Skeletal muscle cell (primary cell): Measurements from ENCODE around the gene FNDC3A.

Experiments used
- DNase-seq: peaks from one replicate; pipeline ENCODE4 v3.0.0-alpha.2; 2010; ENCODE audit warnings: low read depth
- H3K4me3 ChIP-seq: 2 replicates; pipeline ENCODE4 v1.5.1; 2011; ENCODE audit warnings: low read depth, mild to moderate bottlenecking, control low read depth, low read length, moderate library complexity

The FNDC3A gene

GRCh38 chr13:48975856-48976575 is at the start of gene FNDC3A:
Gene FNDC3A, plus strand, starts transcription at chr13:48975912. Its CDS starts 30,279 bp downstream, at chr13:49006191.
- H3K4me3 ChIP-seq, result peak within 1 kb of the TSS; percentile 83
- DNase-seq, result peak; percentile 39

GRCh38 chr13:48928757-48929430 is 46.8 kb upstream of the FNDC3A start:
- DNase-seq, result no peak
- H3K4me3 ChIP-seq, result no peak overlapping the region

GRCh38 chr13:48930918-48931317 is 44.8 kb upstream of the FNDC3A start:
- DNase-seq, result no peak
- H3K4me3 ChIP-seq, result no peak overlapping the region

GRCh38 chr13:48938308-48938943 is 37.3 kb upstream of the FNDC3A start:
- H3K4me3 ChIP-seq, result no peak overlapping the region
- DNase-seq, result no peak

- no peak overlapping the region for H3K4me3 ChIP-seq
- no peak for DNase-seq
Observed at GRCh38 chr13:48939728-48940127, 36.0 kb upstream of the FNDC3A start.

GRCh38 chr13:48942131-48942530 is 33.6 kb upstream of the FNDC3A start:
- H3K4me3 ChIP-seq, result no peak overlapping the region
- peak; percentile 44 for DNase-seq

- peak; percentile 65 for DNase-seq
- H3K4me3 ChIP-seq, result no peak overlapping the region
Observed at GRCh38 chr13:48944221-48944620, 31.5 kb upstream of the FNDC3A start.

- DNase-seq, result no peak
- H3K4me3 ChIP-seq, result no peak overlapping the region
Observed at GRCh38 chr13:48945626-48946025, 30.1 kb upstream of the FNDC3A start.

GRCh38 chr13:48946163-48946562 is 29.5 kb upstream of the FNDC3A start:
- H3K4me3 ChIP-seq, result no peak overlapping the region
- no peak for DNase-seq

GRCh38 chr13:48949566-48950500 is 25.9 kb upstream of the FNDC3A start:
- no peak overlapping the region for H3K4me3 ChIP-seq
- DNase-seq, result no peak

- no peak for DNase-seq
- no peak overlapping the region for H3K4me3 ChIP-seq
Observed at GRCh38 chr13:48950501-48950875, 25.2 kb upstream of the FNDC3A start.

GRCh38 chr13:48954081-48954480 is 21.6 kb upstream of the FNDC3A start:
- no peak overlapping the region for H3K4me3 ChIP-seq
- peak; percentile 64 for DNase-seq

GRCh38 chr13:48955536-48955935 is 20.2 kb upstream of the FNDC3A start:
- H3K4me3 ChIP-seq, result no peak overlapping the region
- no peak for DNase-seq

- H3K4me3 ChIP-seq, result no peak overlapping the region
- no peak for DNase-seq
Observed at GRCh38 chr13:48961379-48961778, 14.3 kb upstream of the FNDC3A start.

GRCh38 chr13:48962281-48962680 is 13.4 kb upstream of the FNDC3A start:
- no peak overlapping the region for H3K4me3 ChIP-seq
- no peak for DNase-seq

- no peak for DNase-seq
- H3K4me3 ChIP-seq, result no peak overlapping the region
Observed at GRCh38 chr13:48965736-48966135, 10.0 kb upstream of the FNDC3A start.

- DNase-seq, result no peak
- H3K4me3 ChIP-seq, result no peak overlapping the region
Observed at GRCh38 chr13:48969685-48970084, 6.0 kb upstream of the FNDC3A start.

- no peak overlapping the region for H3K4me3 ChIP-seq
- DNase-seq, result no peak
Observed at GRCh38 chr13:48973845-48974431, 1.8 kb upstream of the FNDC3A start.

GRCh38 chr13:48975101-48975855 is 434 bp upstream of the FNDC3A start:
- no peak for DNase-seq

More at GRCh38 chr13:48975101-48975855, 434 bp upstream of the FNDC3A start:
- peak overlapping the region; percentile 83 for H3K4me3 ChIP-seq
